Stomach smooth muscle (tissue), 2 donors: ENCODE results near the gene TBCD.

ENCODE experiments used
- H3K27ac ChIP-seq: one replicate; pipeline ENCODE4 v1.7.0; 2013; ENCODE audit warnings: mild to moderate bottlenecking, low read length, inconsistent platforms
- H3K27me3 ChIP-seq, 2 donors: one replicate each; pipeline ENCODE4 v1.7.0; 2013; ENCODE audit warnings: low read length in 2 of 2; ENCODE audit not compliant: insufficient read depth in 2 of 2, control insufficient read depth in 1 of 2
- H3K36me3 ChIP-seq, 2 donors: one replicate each; pipeline ENCODE4 v1.7.0; 2013; ENCODE audit warnings: low read length in 2 of 2; ENCODE audit not compliant: control insufficient read depth in 2 of 2, insufficient read depth in 2 of 2
- H3K4me1 ChIP-seq: one replicate; pipeline ENCODE4 v1.7.0; 2013; ENCODE audit warnings: low read length; ENCODE audit not compliant: control insufficient read depth, insufficient read depth
- H3K4me3 ChIP-seq, 2 donors: one replicate each; pipeline ENCODE4 v1.7.0; 2013; ENCODE audit warnings: low read length in 2 of 2
- H3K9ac ChIP-seq, 2 donors: one replicate each; pipeline ENCODE4 v1.7.0; 2013; ENCODE audit warnings: low read length in 2 of 2, mild to moderate bottlenecking in 1 of 2
- H3K9me3 ChIP-seq, 2 donors: one replicate each; pipeline ENCODE4 v1.7.0; 2013; ENCODE audit warnings: low read length in 2 of 2; ENCODE audit not compliant: control insufficient read depth in 2 of 2
- donor health status: healthy.
- donor health status: Pancreatic carcinoma.

The TBCD gene

DNA sequence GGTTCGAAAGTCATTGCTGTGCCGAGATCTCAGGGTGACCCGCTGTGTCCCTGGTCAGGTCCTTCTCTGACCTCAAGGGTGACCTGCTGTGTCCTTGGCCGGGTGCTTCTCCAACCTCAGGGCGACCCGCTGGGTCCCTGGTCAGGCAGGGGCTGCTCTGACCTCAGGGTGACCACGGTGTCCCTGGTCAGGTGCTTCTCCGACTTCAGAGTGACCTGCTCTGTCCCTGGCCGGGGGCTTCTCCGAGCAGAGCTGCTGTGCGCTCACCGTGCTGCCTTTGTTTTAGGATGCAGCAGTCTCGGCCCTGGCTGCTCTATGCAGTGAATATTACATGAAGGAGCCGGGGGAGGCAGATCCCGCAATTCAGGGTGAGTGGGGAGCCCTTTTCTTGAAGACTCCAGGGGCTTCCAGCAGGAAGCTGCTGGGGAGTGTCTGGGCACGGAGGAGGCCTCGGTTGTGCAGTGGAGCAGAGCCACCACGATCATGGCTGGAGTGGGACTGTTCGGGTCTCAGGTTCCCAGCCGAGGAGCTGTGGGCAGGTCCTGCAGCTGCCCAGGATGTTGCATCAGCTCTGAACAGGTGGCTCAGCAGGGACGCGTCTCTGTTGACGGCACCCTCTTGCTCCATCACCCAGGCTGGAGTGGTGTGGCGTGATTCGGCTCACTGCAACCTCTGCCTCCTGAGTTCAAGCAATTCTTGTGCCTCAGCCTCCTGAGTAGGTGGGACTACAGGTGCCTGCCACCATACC lies 171.7 kb downstream of the TBCD start:
- peaks cover 3% of the 10 kb centered on the region for H3K4me1 ChIP-seq
- H3K36me3 ChIP-seq: peaks cover 22 to 26% of the 10 kb centered on the region in 2 donors
- H3K27ac ChIP-seq: no peak overlapping the region
- H3K9ac ChIP-seq: no peak overlapping the region
- H3K4me3 ChIP-seq: no peak overlapping the region
- H3K9me3 ChIP-seq: no peaks in the 10 kb centered on the region
- no peaks in the 10 kb centered on the region for H3K27me3 ChIP-seq

DNA sequence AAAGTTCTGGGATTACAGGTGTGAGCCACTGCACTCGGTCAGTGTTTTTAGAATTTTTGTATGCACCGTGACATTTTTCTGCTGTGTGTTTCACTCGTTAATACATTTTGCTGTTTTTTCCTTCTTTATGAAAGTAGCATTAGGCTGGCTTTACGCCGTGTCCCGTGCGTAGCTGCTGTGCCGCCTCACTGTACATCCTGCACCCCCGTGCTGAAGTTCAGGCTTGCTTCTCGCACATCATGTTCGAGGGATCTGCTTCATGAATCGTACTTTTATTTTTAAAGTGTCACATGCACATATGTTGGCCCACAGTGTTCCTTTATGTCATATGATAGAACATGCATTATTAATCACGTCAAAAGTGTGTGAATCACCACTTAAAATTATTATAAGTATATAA lies 172.3 kb downstream of the TBCD start:
- Histone ChIP-seq H3K27ac (no peak overlapping the region), H3K4me3 (no peak overlapping the region), H3K4me1 (peaks cover 3% of the 10 kb centered on the region), H3K9me3 (no peaks in the 10 kb centered on the region), H3K36me3 (peaks cover 29 to 30% of the 10 kb centered on the region in 2 donors), H3K27me3 (no peaks in the 10 kb centered on the region), H3K9ac (no peak overlapping the region)

DNA sequence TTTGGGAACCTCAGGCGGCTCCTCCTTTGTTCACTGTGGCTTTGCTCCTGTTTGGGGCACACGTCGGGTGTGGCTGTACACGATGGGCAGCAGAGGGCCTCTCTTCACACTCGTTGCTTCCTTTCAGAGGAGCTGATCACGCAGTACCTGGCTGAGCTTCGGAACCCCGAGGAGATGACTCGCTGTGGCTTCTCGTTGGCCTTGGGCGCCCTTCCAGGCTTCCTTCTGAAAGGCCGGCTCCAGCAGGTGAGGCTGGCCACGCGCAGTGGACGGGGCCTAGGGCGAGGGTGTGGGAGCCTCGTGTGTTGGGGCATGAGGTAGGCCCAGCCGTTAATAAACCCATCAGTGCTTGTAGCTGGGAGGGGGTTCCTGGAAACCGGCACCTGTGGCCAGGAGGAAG lies 172.9 kb downstream of the TBCD start:
- Histone ChIP-seq H3K27ac (no peak overlapping the region), H3K27me3 (no peaks in the 10 kb centered on the region), H3K4me1 (peaks cover 3% of the 10 kb centered on the region), H3K9me3 (no peaks in the 10 kb centered on the region), H3K9ac (no peak overlapping the region), H3K4me3 (no peak overlapping the region), H3K36me3 (peaks cover 33 to 35% of the 10 kb centered on the region in 2 donors)

DNA sequence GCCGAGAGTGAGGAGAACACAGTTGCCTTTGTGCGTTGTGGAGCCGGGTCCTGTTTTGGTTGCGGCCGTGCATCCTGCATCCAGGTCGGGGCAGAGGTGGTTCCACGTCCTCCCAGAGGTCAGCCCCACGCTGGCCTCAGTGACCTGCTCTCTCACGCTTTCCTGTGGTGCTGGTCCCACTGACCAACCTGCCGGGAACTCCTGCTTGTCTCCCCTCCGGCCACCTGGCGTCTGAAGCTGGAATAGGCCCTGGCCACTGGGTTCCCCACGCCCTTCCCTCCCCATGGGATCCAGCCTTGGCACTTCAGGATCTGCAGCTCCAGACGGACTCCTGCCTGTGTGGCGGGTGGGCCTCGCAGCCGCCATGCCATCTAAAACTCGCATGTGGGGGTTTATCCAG lies 173.5 kb downstream of the TBCD start:
- no peak overlapping the region for H3K27ac ChIP-seq
- peaks cover 33 to 37% of the 10 kb centered on the region in 2 donors for H3K36me3 ChIP-seq
- no peak overlapping the region for H3K9ac ChIP-seq
- H3K4me3 ChIP-seq: no peak overlapping the region
- H3K27me3 ChIP-seq: no peaks in the 10 kb centered on the region
- no peaks in the 10 kb centered on the region for H3K4me1 ChIP-seq
- no peaks in the 10 kb centered on the region for H3K9me3 ChIP-seq

DNA sequence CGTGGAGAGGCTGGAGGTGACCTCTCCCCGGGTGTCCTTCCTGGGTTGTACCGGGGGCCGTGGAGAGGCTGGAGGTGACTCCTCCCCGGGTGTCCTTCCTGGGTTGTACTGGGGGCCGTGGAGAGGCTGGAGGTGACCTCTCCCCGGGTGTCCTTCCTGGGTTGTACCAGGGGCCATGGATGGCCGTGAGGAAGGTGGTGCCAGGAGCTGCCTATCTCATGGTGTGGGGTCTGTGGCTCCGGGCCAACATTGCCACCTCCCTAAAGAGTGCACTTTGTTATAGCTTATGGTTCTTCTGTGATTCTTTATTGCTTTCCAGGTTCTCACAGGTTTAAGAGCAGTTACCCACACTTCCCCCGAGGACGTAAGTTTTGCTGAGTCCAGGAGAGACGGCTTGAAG lies 174.2 kb downstream of the TBCD start:
- H3K27me3 ChIP-seq: no peaks in the 10 kb centered on the region
- peaks cover 39 to 43% of the 10 kb centered on the region in 2 donors for H3K36me3 ChIP-seq
- no peak overlapping the region for H3K27ac ChIP-seq
- no peak overlapping the region for H3K4me3 ChIP-seq
- no peaks in the 10 kb centered on the region for H3K9me3 ChIP-seq
- no peaks in the 10 kb centered on the region for H3K4me1 ChIP-seq
- no peak overlapping the region for H3K9ac ChIP-seq

DNA sequence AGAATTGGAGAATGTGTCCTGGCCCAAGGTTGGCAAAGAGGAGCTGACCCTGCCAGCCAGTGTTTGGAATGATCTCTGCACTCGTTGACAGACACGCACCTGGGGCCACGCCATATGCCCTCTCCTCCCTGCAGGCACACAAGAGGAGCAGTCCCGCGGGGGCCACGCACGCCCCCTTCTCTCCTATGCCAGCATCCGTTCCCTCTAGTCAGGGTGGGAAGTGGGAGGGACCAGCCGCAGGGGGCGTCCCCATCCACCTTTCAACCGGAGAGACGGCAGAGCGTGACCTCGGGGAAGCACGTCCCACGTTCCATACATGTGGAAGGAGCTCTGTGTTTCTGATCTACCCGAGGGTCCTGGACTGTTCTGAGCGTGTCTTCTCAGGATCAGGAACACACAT lies 174.9 kb downstream of the TBCD start:
- Histone ChIP-seq H3K4me1 (peaks cover 5% of the 10 kb centered on the region), H3K9me3 (no peaks in the 10 kb centered on the region), H3K27me3 (no peaks in the 10 kb centered on the region), H3K4me3 (no peak overlapping the region), H3K27ac (no peak overlapping the region), H3K9ac (no peak overlapping the region), H3K36me3 (peaks cover 39 to 43% of the 10 kb centered on the region in 2 donors)

DNA sequence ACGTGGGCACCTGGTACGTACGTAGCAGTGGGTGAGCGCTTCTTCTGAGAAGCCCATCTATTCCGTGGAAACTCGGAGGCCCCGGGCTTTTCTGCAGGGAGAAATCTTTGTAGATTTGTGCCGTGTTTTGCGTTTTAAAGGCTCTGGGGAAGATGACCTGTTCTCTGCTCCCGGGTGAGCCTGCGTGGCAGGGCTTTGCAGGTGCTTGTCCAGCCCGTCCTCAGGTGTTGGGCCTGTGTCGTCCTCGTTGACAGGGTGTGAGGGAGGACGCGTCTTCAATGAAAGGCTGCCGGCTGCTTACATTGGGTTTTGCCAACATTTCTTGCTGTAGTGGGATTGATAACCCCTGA lies 175.4 kb downstream of the TBCD start:
- no peak overlapping the region for H3K27ac ChIP-seq
- no peaks in the 10 kb centered on the region for H3K27me3 ChIP-seq
- peaks cover 10% of the 10 kb centered on the region for H3K4me1 ChIP-seq
- H3K9me3 ChIP-seq: no peaks in the 10 kb centered on the region
- H3K36me3 ChIP-seq: peaks cover 39 to 43% of the 10 kb centered on the region in 2 donors
- no peak overlapping the region for H3K9ac ChIP-seq
- H3K4me3 ChIP-seq: no peak overlapping the region

DNA sequence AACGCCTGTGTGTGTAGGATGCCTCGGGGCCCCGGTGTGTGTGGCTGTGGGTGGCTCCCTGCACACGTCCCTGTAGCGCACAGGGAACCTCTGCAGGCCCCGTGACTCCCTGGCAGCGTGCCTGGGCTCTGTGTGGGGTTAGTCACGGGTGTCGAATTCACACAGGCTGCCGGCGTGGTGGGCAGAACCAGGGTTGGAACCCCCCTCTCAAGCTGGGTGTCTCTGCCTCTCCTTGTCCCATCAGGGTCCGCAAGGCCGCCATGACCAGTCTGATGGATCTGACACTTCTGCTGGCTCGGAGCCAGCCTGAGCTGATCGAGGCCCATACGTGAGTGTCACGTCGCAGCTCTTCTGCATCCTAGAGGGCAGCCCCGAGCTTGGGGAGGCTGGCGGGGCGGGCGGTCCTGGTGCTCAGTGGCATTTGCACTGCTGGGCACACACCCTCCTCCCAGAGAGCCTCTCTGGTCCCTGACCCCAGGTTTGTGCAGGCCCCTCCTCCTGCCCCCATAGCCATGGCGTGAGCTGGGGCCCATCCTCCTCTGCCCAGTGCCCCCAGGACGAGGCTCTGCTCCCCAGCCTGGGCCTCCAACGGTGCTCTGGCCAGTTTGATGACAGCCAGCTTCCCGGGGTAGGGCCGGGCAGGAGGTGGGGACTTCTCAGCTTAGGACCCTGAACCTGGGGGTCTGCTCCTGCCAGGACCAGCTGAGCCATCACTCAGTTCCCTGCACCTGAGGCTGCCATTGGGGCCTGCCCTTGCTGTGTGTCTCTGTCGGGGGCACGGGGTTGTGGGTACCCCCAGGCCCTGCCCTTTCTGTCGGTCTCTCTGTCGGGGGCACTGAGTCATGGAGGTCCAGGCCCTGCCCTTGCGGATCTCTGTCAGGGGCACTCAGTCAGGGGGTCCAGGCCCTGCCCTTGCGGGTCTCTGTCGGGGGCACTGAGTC lies 176.1 kb downstream of the TBCD start:
- no peak overlapping the region for H3K9ac ChIP-seq
- no peak overlapping the region for H3K4me3 ChIP-seq
- H3K9me3 ChIP-seq: no peaks in the 10 kb centered on the region
- H3K4me1 ChIP-seq: peaks cover 10% of the 10 kb centered on the region
- H3K27me3 ChIP-seq: no peaks in the 10 kb centered on the region
- H3K27ac ChIP-seq: no peak overlapping the region
- peaks cover 39 to 43% of the 10 kb centered on the region in 2 donors for H3K36me3 ChIP-seq

DNA sequence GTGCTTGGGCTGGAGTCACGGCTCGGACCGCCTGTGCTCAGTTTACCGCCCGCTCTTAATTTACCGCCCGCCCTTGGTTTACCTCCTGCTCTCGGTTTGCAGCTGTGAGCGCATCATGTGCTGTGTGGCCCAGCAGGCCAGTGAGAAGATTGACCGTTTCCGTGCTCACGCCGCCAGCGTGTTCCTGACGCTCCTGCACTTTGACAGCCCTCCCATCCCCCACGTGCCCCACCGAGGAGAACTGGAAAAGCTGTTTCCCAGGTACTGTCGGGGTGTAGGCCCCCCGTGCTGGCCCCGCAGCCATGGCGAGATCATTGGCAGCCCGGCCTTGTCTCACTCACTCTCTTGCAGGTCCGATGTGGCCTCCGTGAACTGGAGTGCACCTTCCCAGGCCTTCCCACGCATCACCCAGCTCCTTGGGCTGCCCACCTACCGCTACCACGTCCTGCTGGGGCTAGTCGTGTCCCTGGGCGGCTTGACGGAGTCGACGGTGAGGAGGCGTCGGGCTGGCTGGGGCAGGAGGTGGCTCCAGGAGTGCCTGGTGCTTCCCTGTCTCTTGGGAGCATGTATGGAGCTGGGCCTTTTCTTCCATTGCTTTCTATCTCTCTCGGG lies 177.3 kb downstream of the TBCD start:
- no peak overlapping the region for H3K9ac ChIP-seq
- no peak overlapping the region for H3K27ac ChIP-seq
- peaks cover 39 to 47% of the 10 kb centered on the region in 2 donors for H3K36me3 ChIP-seq
- H3K27me3 ChIP-seq: no peaks in the 10 kb centered on the region
- peaks cover 10% of the 10 kb centered on the region for H3K4me1 ChIP-seq
- no peak overlapping the region for H3K4me3 ChIP-seq
- H3K9me3 ChIP-seq: no peaks in the 10 kb centered on the region

DNA sequence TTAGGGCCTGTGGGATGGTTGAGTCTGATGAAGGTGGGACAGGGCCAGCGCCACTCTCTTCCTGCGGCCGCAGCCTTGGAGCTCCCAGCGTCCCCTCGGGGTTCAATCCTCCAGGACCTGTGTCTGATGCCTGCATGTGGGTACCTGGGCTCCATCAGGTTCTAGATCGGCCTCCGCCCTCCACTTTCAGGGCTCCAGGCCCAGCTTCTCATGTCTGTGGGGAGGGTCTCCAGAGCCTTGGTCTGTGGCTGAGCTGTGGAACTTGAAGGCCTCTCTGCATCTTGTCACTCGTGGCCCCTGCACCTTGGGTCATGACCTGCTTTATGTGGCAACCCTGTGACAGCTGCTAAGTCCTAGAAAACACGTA lies 177.8 kb downstream of the TBCD start:
- H3K27me3 ChIP-seq: no peaks in the 10 kb centered on the region
- H3K9ac ChIP-seq: no peak overlapping the region
- no peaks in the 10 kb centered on the region for H3K9me3 ChIP-seq
- no peak overlapping the region for H3K4me3 ChIP-seq
- H3K4me1 ChIP-seq: peaks cover 10% of the 10 kb centered on the region
- H3K36me3 ChIP-seq: peaks cover 39 to 47% of the 10 kb centered on the region in 2 donors
- H3K27ac ChIP-seq: no peak overlapping the region
